HG02981 (cell line): ENCODE measurements around the gene MAP7.

ENCODE experiments used
- ATAC-seq: cut with Tn5 transposase; IDR thresholded peaks from one replicate; pipeline ENCODE4 v1.9.1; 2021; ENCODE audit warnings: mild to moderate bottlenecking, moderate library complexity; ENCODE audit not compliant: unreplicated experiment

Gene MAP7

GRCh38 chr6:136534268-136534667 is 16.0 kb downstream of the MAP7 start:
- no peak for ATAC-seq

DNA sequence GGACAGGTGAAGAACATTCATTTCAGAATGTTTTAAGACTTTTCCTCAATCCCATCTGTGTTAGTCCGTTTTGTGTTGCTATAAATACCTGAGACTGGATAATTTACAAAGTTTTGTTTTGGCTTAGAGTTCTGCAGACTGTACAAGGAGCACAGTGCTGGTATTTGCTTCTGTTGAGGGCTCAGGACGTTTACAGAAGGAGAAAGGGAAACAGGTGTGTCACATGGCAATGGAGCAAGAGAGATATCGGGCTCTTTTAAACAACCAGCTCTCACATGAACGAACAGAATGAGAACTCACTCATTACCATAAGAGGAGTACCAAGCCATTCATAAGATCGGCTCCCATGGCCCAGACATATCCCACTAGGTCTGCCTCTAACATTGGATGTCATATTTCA is 16.7 kb downstream of the MAP7 start:
- no peak for ATAC-seq

- no peak for ATAC-seq
Measured at GRCh38 chr6:136532030-136532429, 18.2 kb downstream of the MAP7 start.

- ATAC-seq = no peak
Measured at GRCh38 chr6:136529710-136530109, 20.5 kb downstream of the MAP7 start.

DNA sequence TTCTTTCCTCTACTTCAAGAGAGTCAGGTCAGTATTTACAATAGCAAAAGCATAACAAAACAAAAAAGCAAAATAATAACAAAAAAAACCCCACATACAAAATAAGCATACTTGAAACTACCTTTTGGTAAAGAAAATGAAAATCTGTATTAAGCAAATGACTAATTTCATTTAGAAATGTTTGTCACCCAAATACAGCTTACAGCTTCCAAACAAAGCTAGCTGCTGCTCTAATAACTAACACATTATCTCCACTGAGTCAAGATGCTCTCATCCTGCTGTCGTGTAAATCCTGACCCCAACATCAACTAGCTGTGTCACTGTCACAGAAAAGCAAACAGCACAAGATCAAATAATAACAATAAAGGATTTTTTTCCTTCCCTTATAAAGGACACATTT is 21.7 kb downstream of the MAP7 start:
- no peak for ATAC-seq

- ATAC-seq = no peak
Measured at GRCh38 chr6:136527831-136528230, 22.4 kb downstream of the MAP7 start.

- no peak for ATAC-seq
Measured at GRCh38 chr6:136526937-136527336, 23.3 kb downstream of the MAP7 start.

GRCh38 chr6:136526196-136526930 is 23.9 kb downstream of the MAP7 start:
- no peak for ATAC-seq

DNA sequence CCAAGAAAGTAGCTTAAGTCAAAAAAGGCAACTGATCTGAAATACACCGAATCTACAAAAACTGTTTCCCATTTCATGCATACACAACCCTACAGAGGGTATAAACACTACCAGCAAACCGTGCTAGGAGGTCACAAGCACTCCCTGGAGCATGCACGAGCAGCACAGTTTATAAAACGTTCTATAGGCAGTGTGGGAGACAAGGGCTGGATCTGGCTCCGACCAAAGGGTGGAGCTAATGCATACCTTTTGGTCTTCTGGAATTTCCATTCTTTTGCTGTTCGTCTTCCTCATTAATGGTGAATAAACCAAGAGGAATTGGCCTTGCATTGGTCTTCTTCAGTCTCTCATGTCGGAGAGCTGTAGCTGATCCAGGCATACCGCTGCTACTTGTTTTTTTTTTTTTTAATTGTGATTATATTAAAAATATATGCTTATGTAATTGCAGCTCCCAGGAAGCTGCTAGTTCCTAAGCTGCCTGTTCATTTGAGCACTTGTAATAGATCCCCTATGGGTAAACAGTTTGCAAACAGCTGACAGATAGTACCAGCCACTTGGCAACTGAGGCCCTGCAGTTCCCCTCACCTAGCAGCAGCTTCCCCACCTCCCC is 24.5 kb downstream of the MAP7 start:
- no peak for ATAC-seq

GRCh38 chr6:136524936-136525413 is 25.2 kb downstream of the MAP7 start:
- ATAC-seq = no peak

- ATAC-seq = no peak
Measured at GRCh38 chr6:136524339-136524935, 25.8 kb downstream of the MAP7 start.

GRCh38 chr6:136523196-136523595 is 27.0 kb downstream of the MAP7 start:
- no peak for ATAC-seq

DNA sequence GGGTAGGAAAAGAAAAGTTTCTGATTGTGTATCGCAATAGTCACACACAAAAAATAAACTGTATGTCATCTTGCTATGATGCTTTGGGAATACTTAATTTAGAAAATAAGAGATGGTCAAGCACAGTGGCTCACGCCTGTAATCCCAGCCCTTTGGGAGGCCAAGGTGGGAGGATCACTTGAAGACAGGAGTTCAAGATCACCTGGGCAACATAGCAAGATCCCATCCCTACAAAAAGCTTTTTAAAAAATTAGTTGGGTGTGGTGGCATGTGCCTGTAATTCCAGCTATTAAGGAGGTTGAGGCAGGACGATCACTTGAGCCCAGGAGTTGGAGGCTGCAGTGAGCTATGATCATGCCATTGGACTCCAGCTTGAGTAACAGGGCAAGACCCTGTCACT is 27.6 kb downstream of the MAP7 start:
- no peak for ATAC-seq

DNA sequence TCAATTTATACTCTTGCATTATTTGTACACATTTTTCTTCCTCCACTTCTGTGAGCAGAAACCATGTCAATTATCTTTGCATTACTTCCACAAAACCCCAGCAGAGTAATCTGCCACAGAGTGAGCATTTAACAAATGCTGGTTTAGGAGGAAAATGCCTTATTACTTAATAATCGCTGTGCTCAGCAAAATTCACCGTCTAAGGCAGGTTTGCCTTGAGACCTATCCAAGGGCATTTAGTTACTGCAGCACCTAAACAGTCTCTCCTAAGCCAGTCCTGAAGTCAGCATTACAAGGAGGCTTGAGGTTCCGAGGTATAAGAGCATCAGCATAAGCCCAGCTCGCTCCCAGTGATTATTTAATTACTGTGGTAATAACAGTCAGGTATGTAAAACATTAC is 28.3 kb downstream of the MAP7 start:
- no peak for ATAC-seq

DNA sequence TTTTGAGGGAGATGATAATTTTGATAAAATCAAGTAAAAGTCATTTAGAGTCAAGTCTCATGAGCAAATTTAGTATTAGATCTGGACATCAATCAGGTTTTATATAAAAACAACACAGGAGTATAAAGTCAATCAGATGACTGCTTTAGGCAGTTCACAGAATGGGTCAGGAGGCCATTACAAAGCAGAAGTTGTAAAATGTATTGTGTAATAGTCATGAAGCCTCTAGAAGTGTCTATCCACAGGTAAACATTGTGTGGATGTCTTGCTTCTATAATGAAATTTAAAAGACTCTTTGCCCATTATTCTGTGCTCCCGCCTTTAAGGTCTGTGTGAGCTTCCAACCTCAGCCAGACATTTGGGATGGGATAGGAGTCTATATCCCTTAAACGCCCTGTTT is 28.8 kb downstream of the MAP7 start:
- ATAC-seq = no peak

DNA sequence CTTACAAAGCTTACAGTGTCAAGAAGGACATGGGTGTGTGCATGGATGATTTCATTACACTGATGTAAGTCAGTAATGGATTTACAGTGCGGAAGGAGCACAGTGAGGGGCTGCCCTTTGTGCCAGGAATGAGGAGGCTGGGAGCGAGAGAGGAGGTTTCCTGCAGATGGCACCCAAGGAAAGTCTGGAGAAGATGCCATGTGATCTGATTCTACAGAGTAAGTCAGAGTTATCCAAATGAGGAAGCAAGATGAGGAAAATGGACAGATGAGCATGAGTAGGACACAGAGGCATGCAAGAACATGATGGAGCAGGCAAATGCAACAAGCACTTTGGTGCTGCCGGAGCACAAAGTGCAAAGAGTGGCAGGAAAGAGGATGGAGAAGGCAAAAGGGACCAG is 29.7 kb downstream of the MAP7 start:
- ATAC-seq = no peak

DNA sequence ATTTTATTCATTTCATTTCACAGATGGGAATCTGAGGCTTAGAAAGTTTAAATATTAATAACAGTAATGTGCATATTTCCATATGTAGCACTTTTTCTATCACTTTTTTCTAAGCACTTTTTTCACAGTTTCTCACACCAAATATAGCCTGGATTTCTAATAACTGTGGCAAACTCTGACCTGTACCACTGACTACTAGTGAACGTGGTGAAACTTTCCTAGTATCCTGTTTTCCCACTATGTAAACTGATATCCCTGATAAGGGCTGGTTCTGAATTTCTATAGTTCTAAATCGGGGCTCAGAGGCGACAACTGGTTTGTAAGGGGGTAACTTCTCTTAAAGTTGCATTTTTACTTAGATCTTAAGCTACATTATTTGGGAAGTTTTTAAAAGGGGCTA is 32.6 kb downstream of the MAP7 start:
- no peak for ATAC-seq

DNA sequence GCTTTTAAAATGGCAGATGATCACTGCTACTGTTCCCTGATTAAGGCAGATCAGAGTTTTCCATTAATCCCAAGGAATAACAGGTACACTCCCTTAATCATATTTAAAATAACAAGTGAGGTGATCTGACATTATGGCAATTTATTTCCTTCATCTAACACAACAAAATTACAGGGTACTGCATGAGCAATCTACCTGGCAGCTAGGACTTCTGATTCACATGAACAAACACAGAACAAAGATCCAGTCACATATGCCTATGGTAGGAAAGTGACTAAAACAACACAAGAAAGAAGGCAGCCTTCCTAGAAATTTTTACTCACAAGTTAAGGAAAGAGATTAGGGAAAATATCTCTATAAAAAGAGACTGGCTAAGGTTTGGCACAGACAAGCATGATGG is 33.2 kb downstream of the MAP7 start:
- no peak for ATAC-seq

- no peak for ATAC-seq
Measured at GRCh38 chr6:136514591-136514990, 35.6 kb downstream of the MAP7 start.

GRCh38 chr6:136511926-136512325 is 38.3 kb downstream of the MAP7 start:
- ATAC-seq = no peak

- no peak for ATAC-seq
Measured at GRCh38 chr6:136511397-136511796, 38.8 kb downstream of the MAP7 start.

GRCh38 chr6:136510782-136511181 is 39.4 kb downstream of the MAP7 start:
- ATAC-seq = no peak
